ENCODE results near the gene ORAI1.
"Not testable (repeated sequence)": the region's sequence is repeated elsewhere in the genome, so short reads cannot be mapped to it uniquely, and the experiment has no call there.

ORAI1 gene

GRCh38 chr12:121608301-121608700, 18.0 kb upstream of the ORAI1 start:
- DNase-seq, result no peak

DNA sequence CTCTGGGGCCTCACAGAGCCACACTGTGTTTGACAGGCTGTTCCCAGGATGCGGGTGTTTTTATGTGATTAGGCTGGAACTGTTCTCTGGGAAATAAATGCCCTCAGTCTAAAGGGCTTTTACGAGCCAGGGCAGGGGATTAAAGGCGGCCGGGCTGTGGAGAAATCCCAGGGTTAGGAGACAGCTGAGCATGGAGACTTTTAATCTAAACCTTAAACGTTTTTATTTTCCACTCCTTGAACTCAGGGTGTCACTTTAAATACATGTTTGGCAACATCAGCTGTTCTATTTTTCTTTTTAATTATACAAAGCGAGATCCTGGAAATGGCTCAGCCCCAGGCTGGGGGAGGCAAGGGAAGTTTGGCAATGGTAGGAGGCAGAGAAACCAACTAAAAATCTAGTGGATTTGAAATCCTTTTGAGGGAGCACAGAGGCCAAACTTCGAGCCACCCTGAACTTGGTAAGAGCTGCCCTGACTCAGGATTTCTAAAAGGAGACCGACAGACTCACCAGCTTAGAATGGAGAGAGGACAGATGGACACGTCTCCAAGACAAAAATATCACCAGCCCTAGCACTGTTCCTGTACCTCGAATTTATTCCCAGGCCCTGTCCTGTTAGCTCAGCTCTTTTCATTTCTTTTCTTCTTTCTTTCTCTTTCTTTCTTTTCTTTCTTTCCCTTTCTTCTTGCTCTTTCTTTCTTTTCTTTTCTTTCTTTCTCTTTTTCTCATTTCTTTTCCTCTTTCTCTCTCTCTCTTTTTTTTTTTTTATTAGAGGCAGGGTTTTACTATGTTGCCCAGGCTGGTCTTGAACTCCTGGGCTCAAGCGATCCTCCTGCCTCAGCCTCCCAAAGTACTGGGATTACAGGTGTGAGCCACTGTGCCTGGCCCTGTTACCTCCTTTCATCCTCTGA, 15.8 kb upstream of the ORAI1 start:
- DNase-seq, result no peak

- no peak for DNase-seq
Measured at GRCh38 chr12:121611306-121611705, 15.0 kb upstream of the ORAI1 start.

DNA sequence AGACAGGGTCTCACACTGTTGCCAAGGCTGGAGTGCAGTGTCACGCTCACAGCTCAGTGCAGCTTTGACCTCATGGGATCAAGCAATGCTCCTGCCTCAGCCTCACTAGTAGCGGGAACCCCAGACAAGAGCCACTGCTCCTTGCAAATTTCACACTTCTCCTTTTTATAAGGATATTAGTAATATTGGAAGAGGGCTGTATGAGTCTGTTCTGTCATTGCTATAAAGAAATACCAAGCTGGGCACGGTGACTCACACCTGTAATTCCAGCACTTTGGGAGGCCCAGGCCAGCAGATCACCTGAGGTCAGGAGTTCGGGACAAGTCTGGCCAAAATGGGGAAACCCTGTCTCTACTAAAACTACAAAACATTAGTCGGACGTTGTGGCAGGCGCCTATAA, 12.9 kb upstream of the ORAI1 start:
- DNase-seq, result no peak

DNA sequence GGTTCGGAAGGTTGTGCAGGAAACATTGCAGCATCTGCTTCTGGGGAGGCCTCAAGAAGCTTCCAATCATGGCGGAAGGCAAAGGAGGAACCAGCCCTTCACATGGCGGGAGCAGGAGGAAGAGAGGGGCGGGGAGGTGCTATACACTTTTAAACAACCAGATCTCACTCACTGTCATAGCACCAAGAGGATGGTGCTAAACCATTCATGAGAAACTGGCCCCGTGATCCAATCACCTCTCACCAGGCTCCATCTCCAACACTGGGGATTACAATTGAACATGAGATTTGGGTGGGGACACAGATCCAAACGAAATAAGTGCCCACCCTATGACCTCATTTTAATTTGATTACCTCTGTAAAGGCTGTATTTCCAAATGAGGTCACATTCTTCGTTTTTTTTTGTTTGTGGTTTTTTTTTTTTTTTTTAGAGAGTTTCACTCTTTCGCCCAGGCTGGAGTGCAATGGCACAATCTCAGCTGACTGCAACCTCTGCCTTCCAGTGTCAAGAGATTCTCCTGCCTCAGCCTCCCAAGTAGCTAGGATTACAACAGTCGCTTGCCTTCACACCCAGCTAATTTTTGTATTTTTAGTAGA, 11.4 kb upstream of the ORAI1 start:
- DNase-seq, result no peak

DNA sequence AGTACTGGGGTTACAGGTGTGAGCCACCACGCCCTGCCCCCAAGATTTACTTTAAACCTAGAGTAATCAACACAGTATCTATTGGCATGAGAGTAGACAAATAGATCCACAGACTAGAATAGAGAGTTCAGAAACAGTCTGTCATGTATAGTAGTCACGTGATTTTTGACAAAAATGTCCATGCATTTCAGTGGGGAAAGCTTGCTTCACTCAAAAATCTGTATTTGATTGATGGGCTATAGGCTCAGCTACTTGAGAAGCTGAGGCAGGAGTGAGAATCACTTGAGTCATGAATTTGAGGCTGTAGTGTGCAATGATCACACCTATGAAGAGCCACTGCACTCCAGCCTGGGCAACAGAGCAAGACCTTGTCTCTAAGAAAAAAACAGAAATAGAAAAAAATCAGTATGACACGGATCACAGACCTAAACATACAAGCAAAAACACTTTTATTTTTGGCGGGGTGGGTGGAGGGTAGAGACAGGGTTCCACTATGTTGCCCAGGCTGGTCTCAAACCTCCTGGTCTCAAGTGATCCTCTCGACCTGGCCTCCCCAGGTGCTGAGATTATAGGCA, 7.6 kb upstream of the ORAI1 start:
- DNase-seq, result no peak

DNA sequence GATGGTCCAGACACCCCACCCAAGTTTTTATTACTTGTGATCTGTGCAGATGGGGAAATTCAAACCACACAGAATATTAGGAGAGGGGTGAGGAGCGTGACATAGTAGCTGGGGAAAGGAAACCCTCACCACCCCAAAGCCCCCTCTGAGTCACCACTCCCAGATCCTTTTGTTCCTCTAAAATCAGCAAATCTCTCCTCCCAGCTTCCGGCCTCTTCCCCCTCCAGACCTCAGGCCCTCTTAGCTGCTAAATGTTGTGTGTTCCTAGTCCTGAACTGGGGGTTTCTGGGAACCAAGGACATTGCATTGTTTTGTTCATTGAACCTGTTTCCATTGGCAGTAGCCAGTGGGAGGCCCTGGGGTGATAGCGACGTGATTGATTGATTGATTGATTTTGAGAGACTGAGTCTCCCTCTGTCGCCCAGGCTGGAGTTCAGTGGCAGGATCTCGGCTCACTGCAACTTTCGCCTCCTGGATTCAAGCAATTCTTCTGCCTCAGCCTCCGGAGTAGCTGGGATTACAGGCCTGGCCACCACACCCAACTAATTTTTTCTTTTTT, 5.9 kb upstream of the ORAI1 start:
- DNase-seq, result no peak

GRCh38 chr12:121626853-121627640, 717 bp downstream of the ORAI1 start:
- no peak for DNase-seq

GRCh38 chr12:121628037-121628436, 1.7 kb downstream of the ORAI1 start:
- no peak for DNase-seq

DNA sequence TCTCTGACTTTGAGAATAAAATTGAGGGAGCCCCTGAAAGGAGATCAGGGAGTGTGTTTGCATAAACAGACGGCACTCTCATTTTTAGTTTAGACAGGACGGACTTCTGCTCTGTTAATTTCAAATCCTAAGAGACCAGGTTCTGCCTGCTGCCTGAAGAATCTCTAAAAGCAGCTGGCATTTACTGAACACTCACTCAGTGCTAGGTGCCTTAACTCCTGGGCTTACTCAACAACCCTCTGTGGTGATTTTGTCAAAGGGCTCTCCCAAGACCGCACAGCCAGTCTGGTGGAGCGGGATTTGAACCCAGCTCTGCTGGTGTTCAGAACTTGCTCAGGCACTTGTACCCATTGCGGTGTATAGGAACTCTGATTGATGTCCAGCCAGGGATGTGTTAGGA, 2.2 kb downstream of the ORAI1 start:
- no peak for DNase-seq

- DNase-seq, result no peak
Measured at GRCh38 chr12:121630791-121631355, 4.5 kb downstream of the ORAI1 start.

DNA sequence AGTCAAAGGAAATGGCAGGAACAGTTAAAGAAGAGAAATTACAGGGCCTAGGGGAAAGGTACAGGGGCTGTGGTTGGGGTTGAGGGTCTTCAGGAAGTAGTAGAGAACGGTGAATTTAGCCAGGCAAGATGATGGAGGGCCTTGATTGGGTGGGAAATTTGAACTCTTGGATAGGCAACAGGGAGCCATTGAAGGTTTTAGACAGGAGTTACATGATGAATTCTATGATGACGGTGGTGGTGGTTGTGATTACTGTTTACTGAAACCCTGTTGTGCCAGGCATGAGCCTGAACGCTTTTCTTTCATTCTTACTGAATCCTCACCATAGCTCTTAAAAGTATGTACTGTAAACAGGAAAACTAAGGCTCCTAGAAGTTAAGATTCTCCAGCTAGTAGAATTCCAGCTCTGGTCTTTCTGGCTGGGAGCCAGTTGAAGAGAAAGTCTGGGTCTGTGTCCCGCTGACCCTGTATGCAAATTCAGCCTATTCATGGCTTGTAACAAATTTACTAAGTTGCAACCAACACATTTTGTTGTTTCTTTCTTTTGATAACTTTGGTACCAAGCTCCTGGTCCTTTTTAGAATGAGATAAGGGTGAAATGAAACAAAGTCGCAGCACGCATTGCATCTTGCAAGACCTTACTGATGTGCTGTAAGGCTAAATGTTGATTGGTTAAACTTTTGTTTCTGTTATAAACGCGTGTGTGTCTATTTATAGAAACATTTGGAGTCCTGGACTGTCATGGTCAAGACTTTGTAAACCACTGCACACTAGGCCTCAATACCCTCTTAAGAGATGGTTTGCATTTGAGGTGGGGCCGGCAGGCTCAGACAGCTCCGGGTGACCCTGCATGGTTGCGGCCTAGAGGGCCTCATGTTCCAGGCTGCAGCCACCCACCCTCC, 6.0 kb downstream of the ORAI1 start:
- DNase-seq, result no peak

GRCh38 chr12:121633833-121634196, 7.5 kb downstream of the ORAI1 start:
- DNase-seq, result not testable (repeated sequence)

DNA sequence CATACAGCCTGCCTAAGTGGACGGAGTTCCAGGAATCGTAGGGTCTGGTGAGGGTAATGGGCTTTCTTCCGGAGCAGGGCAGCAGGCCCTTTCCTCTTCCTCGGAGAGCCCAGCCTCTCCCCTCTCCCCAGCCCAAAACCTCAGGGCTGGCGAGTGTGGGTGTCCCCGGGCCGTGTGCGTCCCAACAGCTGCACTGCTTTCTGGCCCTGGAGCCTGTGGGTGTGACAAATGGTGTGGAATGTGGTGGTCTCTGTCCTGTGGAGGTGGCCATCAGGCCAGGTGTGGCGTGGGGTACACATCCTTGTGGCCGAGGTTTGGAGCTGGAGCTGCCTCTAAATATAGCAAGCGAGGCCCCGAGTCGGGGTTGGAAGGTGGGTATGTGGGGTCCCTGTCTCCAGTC, 8.5 kb downstream of the ORAI1 start:
- no peak for DNase-seq

GRCh38 chr12:121637231-121637914, 11.0 kb downstream of the ORAI1 start:
- no peak for DNase-seq

- DNase-seq, result no peak
Measured at GRCh38 chr12:121638298-121639202, 12.2 kb downstream of the ORAI1 start.

DNA sequence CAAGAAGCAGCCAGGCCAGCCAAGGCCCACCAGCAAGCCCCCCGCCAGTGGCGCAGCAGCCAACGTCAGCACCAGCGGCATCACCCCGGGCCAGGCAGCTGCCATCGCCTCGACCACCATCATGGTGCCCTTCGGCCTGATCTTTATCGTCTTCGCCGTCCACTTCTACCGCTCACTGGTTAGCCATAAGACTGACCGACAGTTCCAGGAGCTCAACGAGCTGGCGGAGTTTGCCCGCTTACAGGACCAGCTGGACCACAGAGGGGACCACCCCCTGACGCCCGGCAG, 15.0 kb downstream of the ORAI1 start:
- no peak for DNase-seq

DNA sequence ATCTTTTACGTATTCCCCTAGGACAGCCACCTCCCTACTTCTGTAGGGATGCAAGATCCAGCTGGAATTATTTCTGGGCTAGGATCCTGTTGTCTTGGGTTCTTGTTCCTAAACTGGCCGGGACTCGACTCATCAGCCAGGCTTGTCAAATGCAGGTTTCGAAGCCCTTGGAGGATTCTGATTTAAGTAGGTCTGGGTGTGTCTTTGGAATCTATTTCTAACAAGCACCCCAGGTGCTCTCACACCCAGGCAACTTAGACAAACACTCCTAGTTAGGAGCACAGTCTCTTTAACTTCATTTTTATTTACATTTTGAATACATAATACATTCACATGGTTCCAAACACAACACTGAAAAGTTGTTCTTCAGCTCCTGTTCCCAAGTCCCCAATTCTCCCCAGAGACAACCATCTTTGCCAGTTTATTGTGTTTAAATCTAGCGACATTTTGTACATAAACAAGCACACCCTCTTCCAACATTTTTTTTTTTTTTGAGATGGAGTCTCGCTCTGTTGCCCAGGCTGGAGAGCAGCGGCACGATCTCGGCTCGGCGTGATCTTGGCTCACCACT, 22.2 kb downstream of the ORAI1 start:
- DNase-seq, result no peak

- no peak for DNase-seq
Measured at GRCh38 chr12:121649322-121649721, 23.0 kb downstream of the ORAI1 start.

DNA sequence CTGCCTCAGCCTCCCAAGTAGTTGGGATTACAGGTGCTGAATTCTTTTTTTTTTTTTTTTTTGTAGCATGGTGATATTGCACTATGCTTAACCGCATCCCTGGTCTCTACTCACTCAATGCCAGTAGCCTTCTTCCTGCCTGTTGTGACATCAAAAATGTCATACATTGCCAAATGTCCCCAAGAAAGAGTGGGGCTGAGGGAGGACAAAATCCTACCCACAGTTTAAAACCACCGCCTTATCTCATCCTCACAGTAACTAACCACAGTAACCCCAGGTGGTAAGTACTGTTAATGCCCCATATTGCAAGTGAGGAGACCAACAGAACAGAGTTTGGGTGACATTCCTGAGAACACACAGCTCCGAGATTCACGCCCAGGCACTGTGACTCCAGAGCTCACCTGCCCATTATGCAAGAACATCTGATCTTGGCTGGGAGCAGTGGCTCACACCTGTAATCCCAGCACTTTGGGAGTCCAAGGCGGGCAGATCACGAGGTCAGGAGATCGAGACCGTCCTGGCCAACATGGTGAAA, 23.6 kb downstream of the ORAI1 start:
- DNase-seq, result no peak

All from NCI-H1694 (cell line).